LNCaP clone FGC (cell line): ENCODE results near the gene KIRREL3.
A peak's percentile ranks its signal among the peaks of the same experiment; 100 is the strongest.

Experiments
- DNase-seq: peaks from one replicate; pipeline ENCODE4 v3.0.0-alpha.2; 2011; ENCODE audit warnings: low read depth
- H3K4me3 ChIP-seq: 2 replicates; pipeline ENCODE4 v1.5.1; 2011; ENCODE audit warnings: mild to moderate bottlenecking, low read depth, low read length, control low read depth
- TF ChIP-seq, protein P1 (sequence below): IDR thresholded peaks from 2 replicates; pipeline ENCODE4 v1.5.1; 2012; ENCODE audit warnings: mild to moderate bottlenecking; ENCODE audit not compliant: control insufficient read depth, insufficient read depth; ENCODE audit errors: extremely low read depth

Gene KIRREL3

DNA sequence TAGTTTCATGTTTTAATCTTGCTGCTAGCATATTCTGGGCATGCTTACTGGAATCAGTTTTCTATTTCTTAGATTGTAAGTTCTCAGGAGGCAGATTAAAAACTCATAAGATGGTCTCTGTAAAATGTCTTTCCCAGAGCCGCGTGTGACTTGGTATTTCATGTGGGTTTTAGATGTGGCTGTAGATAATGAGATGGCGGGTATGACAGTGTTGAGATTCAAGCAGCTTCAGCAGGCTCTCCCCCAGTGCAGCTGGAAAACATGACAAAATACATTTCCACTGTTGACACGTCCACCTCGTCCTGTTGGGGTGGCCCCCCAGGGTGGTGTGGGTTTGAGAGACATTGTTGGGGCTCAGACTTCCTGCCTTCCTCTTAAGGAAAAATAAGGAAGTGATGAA lies 106.8 kb downstream of the KIRREL3 start:
- TF ChIP-seq, protein P1, sequence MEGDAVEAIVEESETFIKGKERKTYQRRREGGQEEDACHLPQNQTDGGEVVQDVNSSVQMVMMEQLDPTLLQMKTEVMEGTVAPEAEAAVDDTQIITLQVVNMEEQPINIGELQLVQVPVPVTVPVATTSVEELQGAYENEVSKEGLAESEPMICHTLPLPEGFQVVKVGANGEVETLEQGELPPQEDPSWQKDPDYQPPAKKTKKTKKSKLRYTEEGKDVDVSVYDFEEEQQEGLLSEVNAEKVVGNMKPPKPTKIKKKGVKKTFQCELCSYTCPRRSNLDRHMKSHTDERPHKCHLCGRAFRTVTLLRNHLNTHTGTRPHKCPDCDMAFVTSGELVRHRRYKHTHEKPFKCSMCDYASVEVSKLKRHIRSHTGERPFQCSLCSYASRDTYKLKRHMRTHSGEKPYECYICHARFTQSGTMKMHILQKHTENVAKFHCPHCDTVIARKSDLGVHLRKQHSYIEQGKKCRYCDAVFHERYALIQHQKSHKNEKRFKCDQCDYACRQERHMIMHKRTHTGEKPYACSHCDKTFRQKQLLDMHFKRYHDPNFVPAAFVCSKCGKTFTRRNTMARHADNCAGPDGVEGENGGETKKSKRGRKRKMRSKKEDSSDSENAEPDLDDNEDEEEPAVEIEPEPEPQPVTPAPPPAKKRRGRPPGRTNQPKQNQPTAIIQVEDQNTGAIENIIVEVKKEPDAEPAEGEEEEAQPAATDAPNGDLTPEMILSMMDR: no peak
- DNase-seq: no peak

DNA sequence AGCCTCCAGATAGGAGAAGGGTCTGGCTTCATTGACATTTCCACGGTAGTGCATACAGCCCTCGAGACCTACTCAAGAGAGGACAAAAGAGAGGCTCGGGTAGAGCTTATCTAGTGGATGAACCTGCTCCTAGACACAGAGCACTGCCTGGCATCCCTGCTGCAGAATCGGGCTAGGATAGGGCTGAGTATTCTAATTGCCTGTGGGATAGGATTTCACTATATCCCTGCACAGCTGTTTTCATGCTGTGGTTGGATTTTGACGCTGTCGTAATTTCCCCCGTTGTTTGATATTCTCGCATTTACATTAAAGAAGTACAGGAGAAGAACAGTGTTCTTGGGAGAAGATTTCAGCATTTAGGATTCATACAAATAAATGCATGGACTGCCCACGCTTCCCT lies 107.8 kb downstream of the KIRREL3 start:
- TF ChIP-seq, protein P1: no peak
- DNase-seq: no peak
- no peak overlapping the region for H3K4me3 ChIP-seq

More for the DNA sequence above, 106.8 kb downstream of the KIRREL3 start:
- no peak overlapping the region for H3K4me3 ChIP-seq

DNA sequence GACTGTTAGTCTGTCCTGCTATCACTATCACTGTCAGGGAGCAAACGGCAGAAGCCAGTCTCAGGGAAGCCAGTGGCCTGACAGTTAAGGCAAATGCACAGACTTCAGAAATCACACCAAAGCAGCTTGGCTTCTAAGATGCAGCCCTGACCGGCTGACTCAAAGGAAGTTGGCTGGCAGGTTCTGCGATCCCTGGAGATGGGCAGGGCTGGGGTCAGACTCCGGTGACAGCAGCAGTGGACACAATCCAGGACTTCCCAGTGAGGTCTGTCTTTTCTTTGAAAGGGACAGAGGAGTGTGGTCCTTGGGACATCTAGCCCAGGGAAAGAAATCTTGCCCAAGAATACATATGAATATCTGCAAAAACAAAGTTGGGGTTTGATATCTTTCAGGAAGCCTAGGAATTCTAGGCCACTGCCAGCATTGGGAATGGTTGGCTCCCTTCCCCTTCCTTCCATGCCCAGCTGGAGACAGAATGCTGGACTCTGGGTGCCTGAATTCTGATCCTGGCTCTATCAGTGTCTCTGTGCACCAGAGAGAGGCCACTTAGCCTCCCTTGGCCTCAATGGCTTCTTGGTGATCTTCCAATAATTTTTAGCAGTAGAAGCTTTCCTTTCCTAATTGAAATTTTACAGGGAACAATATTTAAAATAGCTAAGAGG lies 108.9 kb downstream of the KIRREL3 start:
- TF ChIP-seq, protein P1: no peak
- no peak for DNase-seq
- no peak overlapping the region for H3K4me3 ChIP-seq

DNA sequence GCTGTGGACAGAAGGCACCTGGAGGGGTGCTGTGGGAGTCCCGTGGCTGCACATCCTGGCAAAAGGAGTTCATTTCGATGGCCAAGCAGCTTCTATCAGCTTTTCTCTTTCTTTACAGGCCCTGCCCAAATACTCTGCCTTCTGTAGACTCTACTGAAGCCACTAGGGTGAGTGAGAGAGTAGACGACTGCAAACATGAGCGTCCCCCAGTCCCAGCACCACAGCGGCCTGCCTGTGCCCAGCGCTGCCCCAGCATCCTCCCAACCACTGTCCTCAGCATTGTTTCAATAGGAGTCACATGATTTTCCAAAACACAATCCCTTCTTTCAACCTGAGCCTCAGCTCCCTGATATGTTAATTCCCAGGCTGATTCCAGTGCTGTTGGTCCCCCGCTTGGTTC lies 110.0 kb downstream of the KIRREL3 start:
- DNase-seq: no peak
- H3K4me3 ChIP-seq: no peak overlapping the region
- TF ChIP-seq, protein P1: 0 out of 2 replicates have a peak, but pooled peaks have one; percentile 3

DNA sequence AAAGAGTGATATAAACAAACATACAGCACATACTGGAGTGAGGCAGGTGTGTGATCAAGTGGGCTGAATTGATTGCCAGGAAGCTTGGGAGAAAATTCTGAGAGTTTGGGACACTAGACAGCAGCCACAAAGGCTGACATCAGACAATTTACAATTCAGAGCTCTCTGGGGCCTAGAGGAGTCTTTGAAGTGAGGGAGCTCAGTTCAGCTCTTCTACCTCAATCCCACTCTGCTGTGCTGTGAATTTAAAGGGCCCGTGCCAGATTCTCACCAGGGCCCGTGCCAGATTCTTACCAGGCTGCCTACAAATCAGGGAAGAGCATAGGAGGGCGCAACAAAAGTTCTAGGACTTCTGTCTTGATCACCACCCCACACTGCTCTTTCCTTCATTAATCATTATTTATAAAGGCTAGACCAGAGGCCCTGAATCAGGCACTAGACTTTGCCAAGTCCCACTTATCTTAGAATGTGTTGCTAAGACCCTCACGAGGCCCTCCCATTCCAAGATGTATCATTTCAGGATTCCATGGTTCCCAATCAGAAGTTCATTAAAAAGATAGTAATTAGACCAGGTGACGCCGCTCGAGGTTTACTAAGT lies 112.4 kb downstream of the KIRREL3 start:
- TF ChIP-seq, protein P1: no peak
- no peak for DNase-seq
- no peak overlapping the region for H3K4me3 ChIP-seq

DNA sequence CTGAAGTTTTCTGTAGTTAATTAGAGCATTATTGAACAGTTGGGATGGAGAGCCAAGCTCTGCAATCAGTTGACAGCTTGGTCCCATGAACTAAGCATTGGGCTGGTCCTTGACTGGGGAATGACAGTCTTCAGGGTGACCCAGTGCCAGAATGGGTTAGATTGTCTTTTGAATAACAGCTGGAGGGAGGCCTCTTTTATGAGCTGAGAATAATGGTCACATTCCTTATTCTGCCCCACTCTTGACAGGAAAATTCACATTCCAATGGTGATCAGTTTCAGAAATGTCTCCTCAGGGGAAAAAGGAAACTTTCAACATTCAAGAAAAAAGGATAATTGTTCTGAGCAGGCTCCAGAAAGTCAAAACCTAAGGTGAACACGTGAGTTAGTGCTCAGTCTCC lies 113.9 kb downstream of the KIRREL3 start:
- H3K4me3 ChIP-seq: no peak overlapping the region
- TF ChIP-seq, protein P1: no peak
- no peak for DNase-seq

DNA sequence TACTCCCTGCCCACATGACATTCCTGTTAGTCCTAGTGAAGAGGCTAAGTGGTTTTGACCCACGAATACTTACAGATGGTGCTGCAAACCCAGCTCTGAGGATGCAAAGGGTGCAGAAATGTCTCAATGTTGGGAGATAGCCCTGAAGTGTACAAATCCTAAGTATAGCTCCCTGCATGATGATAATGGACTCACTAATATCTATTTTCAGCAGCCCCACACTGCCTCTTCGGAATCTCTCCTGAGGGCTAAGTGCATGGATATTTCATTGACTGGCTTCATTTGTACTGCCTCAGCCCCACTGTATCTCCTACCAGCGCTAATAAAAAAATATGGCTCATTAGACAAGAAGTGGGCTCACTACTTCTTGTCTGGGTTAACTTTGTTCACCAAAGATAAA lies 114.5 kb downstream of the KIRREL3 start:
- DNase-seq: no peak
- no peak overlapping the region for H3K4me3 ChIP-seq
- TF ChIP-seq, protein P1: no peak
